Erythroblast (primary cell): Measurements from ENCODE around the gene SRPRA.
A peak's percentile ranks its signal among the peaks of the same experiment; 100 is the strongest.
"Not testable (repeated sequence)": the region's sequence is repeated elsewhere in the genome, so short reads cannot be mapped to it uniquely, and the experiment has no call there.

Experiments
- DNase-seq, 2 experiments: peaks; one replicate each; lab custom pipeline; 2025; lab: John Stamatoyannopoulos, UW
- GATA1 ChIP-seq: IDR thresholded peaks from 2 replicates; pipeline ENCODE4 v1.6.1; 2011; ENCODE audit warnings: low read depth, mild to moderate bottlenecking, control low read depth, low read length, moderate library complexity
- POLR2A ChIP-seq: IDR thresholded peaks from 2 replicates; pipeline ENCODE4 v1.6.1; 2011; ENCODE audit warnings: mild to moderate bottlenecking, low read length

SRPRA gene, protein sequence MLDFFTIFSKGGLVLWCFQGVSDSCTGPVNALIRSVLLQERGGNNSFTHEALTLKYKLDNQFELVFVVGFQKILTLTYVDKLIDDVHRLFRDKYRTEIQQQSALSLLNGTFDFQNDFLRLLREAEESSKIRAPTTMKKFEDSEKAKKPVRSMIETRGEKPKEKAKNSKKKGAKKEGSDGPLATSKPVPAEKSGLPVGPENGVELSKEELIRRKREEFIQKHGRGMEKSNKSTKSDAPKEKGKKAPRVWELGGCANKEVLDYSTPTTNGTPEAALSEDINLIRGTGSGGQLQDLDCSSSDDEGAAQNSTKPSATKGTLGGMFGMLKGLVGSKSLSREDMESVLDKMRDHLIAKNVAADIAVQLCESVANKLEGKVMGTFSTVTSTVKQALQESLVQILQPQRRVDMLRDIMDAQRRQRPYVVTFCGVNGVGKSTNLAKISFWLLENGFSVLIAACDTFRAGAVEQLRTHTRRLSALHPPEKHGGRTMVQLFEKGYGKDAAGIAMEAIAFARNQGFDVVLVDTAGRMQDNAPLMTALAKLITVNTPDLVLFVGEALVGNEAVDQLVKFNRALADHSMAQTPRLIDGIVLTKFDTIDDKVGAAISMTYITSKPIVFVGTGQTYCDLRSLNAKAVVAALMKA

GRCh38 chr11:126268708-126269579, at the start of gene SRPRA, which contains the start of gene FOXRED1:
Gene SRPRA (minus strand): TSS chr11:126268895. CDS start chr11:126268804, 91 bp downstream.
Gene FOXRED1 (plus strand): TSS chr11:126269154. CDS start chr11:126269207, 53 bp downstream.
- TF ChIP-seq POLR2A, result peak; percentile 88
- no peak for TF ChIP-seq GATA1
- DNase-seq, result peak; percentile 99

DNA sequence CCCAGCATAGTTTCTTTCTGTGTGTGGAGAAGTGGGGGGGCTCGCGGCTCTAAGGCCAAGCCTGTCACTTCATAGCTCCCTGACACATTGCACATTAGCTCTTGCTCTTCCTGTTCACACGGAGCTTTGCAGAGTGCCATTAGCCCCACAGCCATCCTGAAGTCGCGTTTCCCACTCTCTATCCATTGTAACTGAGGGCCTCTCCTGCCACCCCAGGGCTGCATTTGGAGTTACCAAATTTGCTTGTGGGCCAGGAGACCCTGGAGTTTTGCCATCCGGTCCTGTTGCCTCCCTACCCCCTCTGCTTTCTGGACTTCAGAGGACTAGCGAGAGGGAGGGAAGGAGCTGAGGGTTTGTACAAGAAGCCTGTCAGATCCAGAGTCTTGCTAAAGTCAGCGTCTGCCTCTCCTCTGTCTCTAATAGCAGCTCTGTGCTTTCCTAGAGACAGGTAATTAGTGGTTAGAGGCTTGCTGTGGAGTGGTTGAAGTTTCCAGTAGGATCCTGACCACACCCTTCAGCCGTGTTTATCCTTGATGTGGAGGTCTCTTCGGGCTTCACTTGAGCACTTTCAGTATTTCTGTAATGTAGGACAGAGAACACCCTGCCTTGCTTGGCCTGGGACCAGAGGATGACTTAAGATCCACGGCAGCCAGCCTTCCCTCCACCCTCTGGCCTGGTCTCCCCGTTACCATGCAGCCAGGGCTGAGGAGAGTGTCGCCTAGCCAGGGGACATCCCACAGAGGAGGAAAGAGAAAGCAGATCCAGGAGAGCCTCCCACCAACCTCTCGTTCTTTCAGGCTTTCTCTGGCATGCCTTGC, 49.3 kb upstream of the SRPRA start:
- TF ChIP-seq GATA1 (no peak), POLR2A (no peak)
- DNase-seq, result no peak

DNA sequence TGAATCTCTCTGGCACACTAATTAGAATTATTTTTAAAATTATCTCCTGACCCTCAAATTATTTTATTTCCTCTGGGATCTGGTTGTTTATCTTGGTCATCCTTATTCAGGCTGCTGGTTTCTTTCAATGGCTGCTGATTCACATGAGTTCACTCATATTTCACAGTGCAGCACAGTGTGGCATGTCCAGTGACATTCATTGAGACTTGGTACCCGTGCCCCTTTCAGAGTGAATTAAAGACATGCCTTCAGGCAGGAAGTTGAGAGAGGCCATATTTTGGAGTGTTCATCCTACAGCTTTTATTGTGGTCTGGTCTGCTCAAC, 48.7 kb upstream of the SRPRA start:
- no peak for TF ChIP-seq GATA1
- TF ChIP-seq POLR2A, result no peak
- no peak for DNase-seq

GRCh38 chr11:126313826-126314225, 45.1 kb upstream of the SRPRA start:
- no peak for DNase-seq
- TF ChIP-seq GATA1, result no peak
- TF ChIP-seq POLR2A, result no peak

- no peak for DNase-seq
- TF ChIP-seq POLR2A, result no peak
- TF ChIP-seq GATA1, result no peak
These were observed 44.3 kb upstream of the SRPRA start for GRCh38 chr11:126312961-126313360.

GRCh38 chr11:126311401-126312291, 43.0 kb upstream of the SRPRA start:
- TF ChIP-seq POLR2A (no peak), GATA1 (no peak)
- no peak for DNase-seq

GRCh38 chr11:126310992-126311310, 42.3 kb upstream of the SRPRA start:
- TF ChIP-seq GATA1 (no peak), POLR2A (no peak)
- DNase-seq, result no peak

DNA sequence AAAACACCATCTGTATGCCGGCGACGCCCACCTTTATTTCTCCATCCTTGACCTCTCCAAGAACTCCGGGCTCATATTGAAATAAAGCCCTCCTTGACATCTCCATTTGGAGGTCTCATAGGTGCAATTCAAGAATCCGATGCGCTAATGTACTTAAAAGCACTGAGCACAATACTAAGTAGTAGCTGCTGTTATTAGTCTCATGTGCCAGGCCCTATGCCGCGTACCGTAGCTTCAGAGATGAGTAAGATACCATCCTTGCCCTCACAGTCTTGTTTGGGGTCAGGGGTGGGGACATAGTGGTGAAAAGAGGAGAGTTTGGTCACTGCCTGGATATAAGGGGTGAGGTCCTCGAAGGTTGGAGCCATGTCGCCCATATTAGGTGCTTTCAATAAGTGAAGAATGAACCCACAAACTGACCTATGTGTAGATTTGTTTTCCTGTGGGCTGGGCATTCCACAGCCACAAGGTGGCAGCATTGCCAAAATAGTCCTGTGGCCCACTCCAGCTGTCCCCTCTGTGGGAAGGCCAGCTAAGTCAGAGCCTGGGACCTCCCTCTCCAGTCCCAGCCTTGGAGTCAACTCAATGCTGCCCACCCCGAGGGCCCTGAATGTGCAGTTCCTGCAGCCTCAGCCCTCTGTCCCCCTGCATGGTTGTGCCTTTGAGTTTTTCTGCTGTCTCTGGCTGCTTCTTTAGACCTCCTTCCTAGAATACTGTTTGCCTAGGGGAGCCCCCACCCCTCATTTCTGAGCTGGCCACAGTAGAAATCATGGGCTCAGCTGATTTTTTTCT, 41.7 kb upstream of the SRPRA start:
- TF ChIP-seq POLR2A, result no peak
- TF ChIP-seq GATA1, result no peak
- peak; percentile 73 to 87 for DNase-seq

GRCh38 chr11:126308771-126309170, 40.1 kb upstream of the SRPRA start:
- DNase-seq, result not testable (repeated sequence)

DNA sequence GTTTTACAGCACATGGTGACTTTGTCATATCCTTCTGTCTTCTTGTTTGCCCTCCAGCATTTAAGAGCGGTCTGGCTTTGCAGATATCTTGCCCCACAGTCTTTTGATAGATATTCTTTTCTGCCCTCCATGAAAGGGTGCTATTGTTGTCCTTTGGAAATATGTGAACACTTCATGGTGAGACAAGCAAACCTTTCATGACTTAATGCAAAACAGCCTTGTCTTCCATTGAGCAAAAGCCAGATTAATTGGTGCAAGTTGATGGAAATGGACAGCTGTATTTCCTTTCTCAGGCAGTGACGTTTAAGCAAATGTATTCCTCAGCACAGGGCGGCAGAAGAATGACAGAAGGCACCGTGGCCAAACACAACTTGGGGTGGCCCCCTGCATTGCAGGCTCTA, 39.6 kb upstream of the SRPRA start:
- DNase-seq, result no peak
- TF ChIP-seq POLR2A (no peak), GATA1 (no peak)

DNA sequence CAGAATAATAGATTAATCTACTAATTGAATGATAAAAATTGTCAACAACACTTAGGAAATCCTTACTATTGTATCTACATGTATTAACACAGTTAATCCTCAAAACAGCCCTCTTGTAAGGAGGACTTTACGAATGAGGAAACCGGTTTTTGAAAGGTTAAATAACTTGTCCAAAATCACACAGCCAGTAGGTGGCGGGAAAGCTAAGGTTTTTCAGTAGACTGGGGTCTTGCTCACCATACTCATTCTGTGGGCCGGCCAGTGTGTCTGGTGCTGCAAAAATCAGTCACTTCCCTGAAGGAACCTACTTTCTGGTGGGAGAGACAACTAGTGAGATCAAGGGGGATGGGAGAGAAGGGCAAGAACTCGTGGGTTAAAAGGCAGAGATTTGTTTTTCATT, 39.0 kb upstream of the SRPRA start:
- TF ChIP-seq POLR2A (no peak), GATA1 (no peak)
- DNase-seq, result peak; percentile 55 to 62
